B cell (primary cell): Measurements from ENCODE around the gene ARHGAP42.

ENCODE experiments used
- EZH2 ChIP-seq: IDR thresholded peaks from 2 replicates; pipeline ENCODE4 v1.6.1; 2012; ENCODE audit warnings: borderline replicate concordance, low read depth, mild to moderate bottlenecking, moderate library complexity, low read length; ENCODE audit not compliant: insufficient read depth, poor library complexity, severe bottlenecking
- TF ChIP-seq, protein P1 (sequence below): fragments of 200-600 bp; IDR thresholded peaks from one replicate; pipeline ENCODE4 v1.8.0; 2022; ENCODE audit warnings: antibody characterized with exemption, mild to moderate bottlenecking

DNA sequence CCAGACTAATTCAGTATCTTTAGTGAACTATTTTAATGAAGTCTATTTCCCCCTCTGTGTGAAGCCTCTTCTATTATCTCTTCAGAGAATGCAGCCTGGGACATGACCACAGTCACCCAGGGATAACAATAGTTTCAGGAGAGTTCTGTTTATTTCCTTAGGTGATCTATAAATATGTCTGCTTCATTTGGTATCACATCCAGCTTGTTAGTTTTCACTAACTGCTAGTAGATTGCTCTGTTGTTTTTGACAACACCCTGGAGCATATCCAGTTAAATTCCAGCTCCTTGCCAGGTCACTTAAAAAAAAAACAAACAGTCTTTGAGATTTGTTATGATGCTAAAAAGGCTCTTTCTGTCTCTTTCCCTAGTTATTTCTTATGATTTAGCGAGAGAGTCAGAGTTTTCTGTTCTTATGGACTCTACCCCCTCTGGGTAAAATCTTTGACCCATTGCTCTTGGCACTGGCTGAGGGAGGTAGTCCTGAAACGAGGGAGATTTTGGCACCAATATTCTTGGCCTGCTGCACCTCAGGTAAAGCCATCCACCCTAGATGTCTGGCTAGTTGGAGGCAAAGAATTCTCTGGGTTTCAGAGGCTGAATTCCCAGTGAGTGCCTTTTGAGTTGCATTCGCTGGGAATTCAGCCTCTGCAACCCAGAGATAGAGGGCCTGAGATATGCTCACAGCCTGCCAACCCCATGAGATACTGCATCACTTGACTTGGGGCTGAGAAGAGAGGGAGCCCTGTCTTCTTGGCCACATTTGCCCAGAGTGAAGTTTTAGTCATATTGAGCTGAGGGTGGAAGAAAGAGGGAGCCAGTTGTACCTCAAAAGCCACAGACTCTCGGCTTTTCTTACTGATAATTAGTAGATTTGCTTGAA is 283.4 kb downstream of the ARHGAP42 start:
- TF ChIP-seq, protein P1, sequence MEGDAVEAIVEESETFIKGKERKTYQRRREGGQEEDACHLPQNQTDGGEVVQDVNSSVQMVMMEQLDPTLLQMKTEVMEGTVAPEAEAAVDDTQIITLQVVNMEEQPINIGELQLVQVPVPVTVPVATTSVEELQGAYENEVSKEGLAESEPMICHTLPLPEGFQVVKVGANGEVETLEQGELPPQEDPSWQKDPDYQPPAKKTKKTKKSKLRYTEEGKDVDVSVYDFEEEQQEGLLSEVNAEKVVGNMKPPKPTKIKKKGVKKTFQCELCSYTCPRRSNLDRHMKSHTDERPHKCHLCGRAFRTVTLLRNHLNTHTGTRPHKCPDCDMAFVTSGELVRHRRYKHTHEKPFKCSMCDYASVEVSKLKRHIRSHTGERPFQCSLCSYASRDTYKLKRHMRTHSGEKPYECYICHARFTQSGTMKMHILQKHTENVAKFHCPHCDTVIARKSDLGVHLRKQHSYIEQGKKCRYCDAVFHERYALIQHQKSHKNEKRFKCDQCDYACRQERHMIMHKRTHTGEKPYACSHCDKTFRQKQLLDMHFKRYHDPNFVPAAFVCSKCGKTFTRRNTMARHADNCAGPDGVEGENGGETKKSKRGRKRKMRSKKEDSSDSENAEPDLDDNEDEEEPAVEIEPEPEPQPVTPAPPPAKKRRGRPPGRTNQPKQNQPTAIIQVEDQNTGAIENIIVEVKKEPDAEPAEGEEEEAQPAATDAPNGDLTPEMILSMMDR = no peak
- no peak for TF ChIP-seq EZH2
